HL-60 (cell line): ENCODE results near the gene TPT1.
"Not testable (repeated sequence)": the region's sequence is repeated elsewhere in the genome, so short reads cannot be mapped to it uniquely, and the experiment has no call there.

Experiments used
- POLR2AphosphoS5 ChIP-seq: IDR thresholded peaks from 2 replicates; pipeline ENCODE4 v1.6.1; 2012; ENCODE audit warnings: low read depth
- TF ChIP-seq, protein P1 (sequence below): IDR thresholded peaks from one replicate; pipeline ENCODE4 v1.5.1; 2011; ENCODE audit warnings: low read length, control low read depth, inconsistent platforms; ENCODE audit not compliant: insufficient read depth

- TF ChIP-seq, protein P1, sequence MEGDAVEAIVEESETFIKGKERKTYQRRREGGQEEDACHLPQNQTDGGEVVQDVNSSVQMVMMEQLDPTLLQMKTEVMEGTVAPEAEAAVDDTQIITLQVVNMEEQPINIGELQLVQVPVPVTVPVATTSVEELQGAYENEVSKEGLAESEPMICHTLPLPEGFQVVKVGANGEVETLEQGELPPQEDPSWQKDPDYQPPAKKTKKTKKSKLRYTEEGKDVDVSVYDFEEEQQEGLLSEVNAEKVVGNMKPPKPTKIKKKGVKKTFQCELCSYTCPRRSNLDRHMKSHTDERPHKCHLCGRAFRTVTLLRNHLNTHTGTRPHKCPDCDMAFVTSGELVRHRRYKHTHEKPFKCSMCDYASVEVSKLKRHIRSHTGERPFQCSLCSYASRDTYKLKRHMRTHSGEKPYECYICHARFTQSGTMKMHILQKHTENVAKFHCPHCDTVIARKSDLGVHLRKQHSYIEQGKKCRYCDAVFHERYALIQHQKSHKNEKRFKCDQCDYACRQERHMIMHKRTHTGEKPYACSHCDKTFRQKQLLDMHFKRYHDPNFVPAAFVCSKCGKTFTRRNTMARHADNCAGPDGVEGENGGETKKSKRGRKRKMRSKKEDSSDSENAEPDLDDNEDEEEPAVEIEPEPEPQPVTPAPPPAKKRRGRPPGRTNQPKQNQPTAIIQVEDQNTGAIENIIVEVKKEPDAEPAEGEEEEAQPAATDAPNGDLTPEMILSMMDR = not testable (repeated sequence)
- not testable (repeated sequence) for TF ChIP-seq POLR2AphosphoS5
Observed at GRCh38 chr13:45379516-45379915, 38.5 kb upstream of the TPT1 start.
